SU-DHL-6 (cell line): ENCODE measurements around the gene SIK2.

Source experiments
- H2AFZ ChIP-seq: fragments of 200-600 bp; sonication (generic); 2 replicates; pipeline ENCODE4 v1.6.1; 2014; ENCODE audit warnings: low read depth, mild to moderate bottlenecking, moderate library complexity, mixed read lengths, antibody characterized with exemption, low read length; ENCODE audit not compliant: severe bottlenecking
- H3F3A ChIP-seq: fragments of 200-600 bp; shearing (Covaris generic); 2 replicates; pipeline ENCODE4 v1.6.0; 2016; ENCODE audit warnings: antibody characterized with exemption, mild to moderate bottlenecking; ENCODE audit not compliant: insufficient read depth
- H3K27ac ChIP-seq: fragments of 200-600 bp; sonication (generic); 2 replicates; pipeline ENCODE4 v1.5.1; 2016; ENCODE audit warnings: low read depth, mild to moderate bottlenecking, low read length, moderate library complexity, mixed read lengths
- H3K27me3 ChIP-seq: fragments of 200-600 bp; sonication (generic), shearing (Covaris generic); 2 replicates; pipeline ENCODE4 v1.6.0; 2014; ENCODE audit warnings: mild to moderate bottlenecking, low read length
- H3K36me3 ChIP-seq: fragments of 200-600 bp; sonication (generic); 2 replicates; pipeline ENCODE4 v1.6.1; 2014; ENCODE audit warnings: mild to moderate bottlenecking, low read length, mixed read lengths
- H3K4me2 ChIP-seq: fragments of 300-600, 200-600 bp; shearing (Covaris generic), sonication (generic); 2 replicates; pipeline ENCODE4 v1.6.0; 2014; ENCODE audit warnings: low read length, low read depth, mild to moderate bottlenecking; ENCODE audit not compliant: poor library complexity, severe bottlenecking
- H3K4me3 ChIP-seq: fragments of 200-600 bp; sonication (generic); 2 replicates; pipeline ENCODE4 v1.5.1; 2014; ENCODE audit warnings: antibody characterized with exemption, low read length, mild to moderate bottlenecking, mixed read lengths; ENCODE audit not compliant: insufficient read depth, poor library complexity, severe bottlenecking
- H3K79me2 ChIP-seq: fragments of 200-600 bp; sonication (generic); 2 replicates; pipeline ENCODE4 v1.6.1; 2014; ENCODE audit warnings: mild to moderate bottlenecking, low read length, moderate library complexity; ENCODE audit not compliant: insufficient read depth
- H3K9ac ChIP-seq: fragments of 200-600 bp; sonication (generic); 2 replicates; pipeline ENCODE4 v1.7.0; 2014; ENCODE audit warnings: mild to moderate bottlenecking, low read length
- H3K9me2 ChIP-seq: fragments of 200-600 bp; sonication (generic); replicated peaks from 2 replicates; pipeline ENCODE4 v1.6.1; 2014; ENCODE audit warnings: low read length; ENCODE audit not compliant: insufficient read depth
- H3K9me3 ChIP-seq: fragments of 200-600 bp; sonication (generic); 2 replicates; pipeline ENCODE4 v1.6.1; 2014; ENCODE audit warnings: low read length, mixed read lengths; ENCODE audit not compliant: insufficient read depth
- H4K20me1 ChIP-seq: fragments of 200-600 bp; sonication (generic); 2 replicates; pipeline ENCODE4 v1.6.1; 2014; ENCODE audit warnings: low read depth, mild to moderate bottlenecking, antibody characterized with exemption, low read length, moderate library complexity, mixed read lengths
- CTCF ChIP-seq: fragments of 200-600 bp; sonication (generic); IDR thresholded peaks from one replicate; pipeline ENCODE4 v1.5.1; 2017; ENCODE audit warnings: antibody characterized with exemption, mild to moderate bottlenecking, low read length, moderate library complexity; ENCODE audit not compliant: insufficient read depth, poor library complexity, severe bottlenecking
- EZH2phosphoT487 ChIP-seq: fragments of 200-600 bp; sonication (generic), shearing (Covaris generic); conservative IDR thresholded peaks from 2 replicates; pipeline ENCODE4 v1.6.1; 2018; ENCODE audit warnings: mild to moderate bottlenecking, antibody characterized with exemption, low read length, moderate library complexity, mixed read lengths

SIK2 gene

DNA sequence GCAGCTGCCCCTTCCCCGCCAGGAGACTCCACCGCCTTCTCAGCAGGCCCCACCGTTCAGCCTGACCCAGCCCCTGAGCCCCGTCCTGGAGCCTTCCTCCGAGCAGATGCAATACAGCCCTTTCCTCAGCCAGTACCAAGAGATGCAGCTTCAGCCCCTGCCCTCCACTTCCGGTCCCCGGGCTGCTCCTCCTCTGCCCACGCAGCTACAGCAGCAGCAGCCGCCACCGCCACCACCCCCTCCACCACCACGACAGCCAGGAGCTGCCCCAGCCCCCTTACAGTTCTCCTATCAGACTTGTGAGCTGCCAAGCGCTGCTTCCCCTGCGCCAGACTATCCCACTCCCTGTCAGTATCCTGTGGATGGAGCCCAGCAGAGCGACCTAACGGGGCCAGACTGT, 121.3 kb downstream of the SIK2 start:
- Histone ChIP-seq H3F3A (no peaks in the 10 kb centered on the region), H3K4me3 (no peak overlapping the region), H3K9me2 (no peaks in the 10 kb centered on the region), H4K20me1 (no peaks in the 10 kb centered on the region), H3K36me3 (no peaks in the 10 kb centered on the region), H2AFZ (no peak overlapping the region), H3K27me3 (no peaks in the 10 kb centered on the region), H3K9me3 (no peaks in the 10 kb centered on the region), H3K9ac (no peak overlapping the region), H3K4me2 (no peak overlapping the region), H3K27ac (no peak overlapping the region), H3K79me2 (no peaks in the 10 kb centered on the region)
- no peak for TF ChIP-seq CTCF
- no peak for TF ChIP-seq EZH2phosphoT487

- H3K36me3 ChIP-seq = no peaks in the 10 kb centered on the region
- no peak for TF ChIP-seq EZH2phosphoT487
- TF ChIP-seq CTCF = no peak
- H2AFZ ChIP-seq = no peak overlapping the region
- no peak overlapping the region for H3K9ac ChIP-seq
- no peak overlapping the region for H3K27ac ChIP-seq
- no peak overlapping the region for H3K4me2 ChIP-seq
- no peaks in the 10 kb centered on the region for H3K27me3 ChIP-seq
- no peaks in the 10 kb centered on the region for H3F3A ChIP-seq
- no peaks in the 10 kb centered on the region for H4K20me1 ChIP-seq
- H3K9me2 ChIP-seq = no peaks in the 10 kb centered on the region
- no peak overlapping the region for H3K4me3 ChIP-seq
- no peaks in the 10 kb centered on the region for H3K79me2 ChIP-seq
- H3K9me3 ChIP-seq = no peaks in the 10 kb centered on the region
Measured at GRCh38 chr11:111724615-111725129, 122.4 kb downstream of the SIK2 start.

DNA sequence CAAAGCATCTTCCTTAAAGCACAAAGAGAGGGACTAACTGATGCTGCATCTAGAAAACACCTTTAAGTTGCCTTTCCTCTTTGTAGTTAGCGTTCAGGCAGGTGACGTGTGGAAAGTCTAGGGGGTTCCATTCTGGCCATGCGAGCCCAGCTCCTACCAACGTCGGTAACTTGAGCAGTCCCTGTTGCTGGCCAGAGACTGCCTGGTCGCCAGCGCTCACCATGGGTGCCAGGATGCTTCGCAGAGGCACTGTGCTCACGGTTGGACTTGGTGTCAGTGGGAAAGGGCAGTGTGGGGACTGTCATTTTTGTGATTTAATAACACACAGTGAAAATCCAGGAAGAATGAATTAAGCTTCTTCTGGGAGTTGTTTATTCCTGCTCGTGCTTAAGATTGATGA, 123.4 kb downstream of the SIK2 start:
- Histone ChIP-seq H3F3A (no peaks in the 10 kb centered on the region), H3K9ac (no peak overlapping the region), H3K4me3 (no peak overlapping the region), H3K4me2 (no peak overlapping the region), H2AFZ (no peak overlapping the region), H3K9me3 (no peaks in the 10 kb centered on the region), H3K27ac (no peak overlapping the region), H3K36me3 (no peaks in the 10 kb centered on the region), H3K27me3 (no peaks in the 10 kb centered on the region), H3K9me2 (no peaks in the 10 kb centered on the region), H4K20me1 (no peaks in the 10 kb centered on the region), H3K79me2 (no peaks in the 10 kb centered on the region)
- TF ChIP-seq EZH2phosphoT487 (no peak), CTCF (no peak)
